ENCODE measurements around the gene OTUB1.

GRCh38 chr11:64025205-64025604 is 39.0 kb downstream of the OTUB1 start:
- no peak for TF ChIP-seq POLR2A (IDR thresholded peaks at IDR 0.05)
- no peak for TF ChIP-seq CTCF (IDR thresholded peaks at IDR 0.05)
